ENCODE measurements around the gene GDAP2. TPM values are rescaled to one million over a fixed set of nuclear protein-coding genes. Genes with fewer than 3 reads are reported as not detected.
"Not testable (repeated sequence)": the region's sequence is repeated elsewhere in the genome, so short reads cannot be mapped to it uniquely, and the experiment has no call there.

GDAP2 gene
- total RNA-seq, 4 donors from 2014 or later: 18.1 to 20.4 (median 19.7) TPM

DNA sequence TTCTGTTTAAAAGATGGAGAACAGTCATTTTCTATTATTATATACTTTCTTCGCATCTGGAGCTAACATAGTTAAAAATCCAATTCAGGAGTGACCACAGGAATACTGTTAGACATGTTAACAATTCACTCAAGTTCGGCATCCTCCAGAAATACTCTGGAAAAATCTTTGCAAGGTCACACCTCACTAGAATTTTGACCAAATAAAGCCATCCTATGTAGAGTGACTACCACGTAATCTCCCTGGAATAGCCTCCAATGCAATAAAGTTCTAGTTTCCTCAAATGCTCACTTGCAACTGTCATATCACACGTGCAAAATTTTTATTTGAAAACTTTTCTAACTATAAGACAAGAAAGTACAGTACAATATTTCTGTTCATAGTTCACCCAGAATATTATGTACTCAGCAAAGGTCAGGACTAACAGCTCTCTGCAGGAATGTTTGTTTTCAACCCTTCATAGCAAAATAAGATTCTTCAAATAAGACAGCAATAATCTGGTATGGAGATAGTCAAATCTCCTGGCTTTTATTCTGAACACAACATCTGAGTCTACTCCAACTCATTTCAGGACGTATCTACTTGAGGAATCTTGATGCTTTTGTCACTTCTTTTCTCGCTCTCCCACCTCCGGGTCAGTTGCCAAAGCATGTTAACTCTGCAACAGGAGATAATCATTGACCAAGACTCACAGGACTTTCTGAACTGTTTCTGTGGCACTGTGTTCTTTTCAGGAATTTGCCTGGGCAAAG, 82.6 kb downstream of the GDAP2 start:
- 69 to 72% methylated on average over 7 of the region's 7 CpGs for WGBS, 2 donors
- no peak overlapping the region for H3K4me3 ChIP-seq (ENCODE audit: low read depth, poor library complexity, severe bottlenecking)
- TF ChIP-seq, protein P1, sequence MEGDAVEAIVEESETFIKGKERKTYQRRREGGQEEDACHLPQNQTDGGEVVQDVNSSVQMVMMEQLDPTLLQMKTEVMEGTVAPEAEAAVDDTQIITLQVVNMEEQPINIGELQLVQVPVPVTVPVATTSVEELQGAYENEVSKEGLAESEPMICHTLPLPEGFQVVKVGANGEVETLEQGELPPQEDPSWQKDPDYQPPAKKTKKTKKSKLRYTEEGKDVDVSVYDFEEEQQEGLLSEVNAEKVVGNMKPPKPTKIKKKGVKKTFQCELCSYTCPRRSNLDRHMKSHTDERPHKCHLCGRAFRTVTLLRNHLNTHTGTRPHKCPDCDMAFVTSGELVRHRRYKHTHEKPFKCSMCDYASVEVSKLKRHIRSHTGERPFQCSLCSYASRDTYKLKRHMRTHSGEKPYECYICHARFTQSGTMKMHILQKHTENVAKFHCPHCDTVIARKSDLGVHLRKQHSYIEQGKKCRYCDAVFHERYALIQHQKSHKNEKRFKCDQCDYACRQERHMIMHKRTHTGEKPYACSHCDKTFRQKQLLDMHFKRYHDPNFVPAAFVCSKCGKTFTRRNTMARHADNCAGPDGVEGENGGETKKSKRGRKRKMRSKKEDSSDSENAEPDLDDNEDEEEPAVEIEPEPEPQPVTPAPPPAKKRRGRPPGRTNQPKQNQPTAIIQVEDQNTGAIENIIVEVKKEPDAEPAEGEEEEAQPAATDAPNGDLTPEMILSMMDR (IDR thresholded peaks at IDR 0.05): no peak
- no peak for TF ChIP-seq POLR2A (IDR thresholded peaks at IDR 0.05)
- intact Hi-C loops (cut with DNase I; ENCODE audit: low total_unique reads): no loop called here
- no peak for DNase-seq (ENCODE audit: low spot score in 2 of 2)

DNA sequence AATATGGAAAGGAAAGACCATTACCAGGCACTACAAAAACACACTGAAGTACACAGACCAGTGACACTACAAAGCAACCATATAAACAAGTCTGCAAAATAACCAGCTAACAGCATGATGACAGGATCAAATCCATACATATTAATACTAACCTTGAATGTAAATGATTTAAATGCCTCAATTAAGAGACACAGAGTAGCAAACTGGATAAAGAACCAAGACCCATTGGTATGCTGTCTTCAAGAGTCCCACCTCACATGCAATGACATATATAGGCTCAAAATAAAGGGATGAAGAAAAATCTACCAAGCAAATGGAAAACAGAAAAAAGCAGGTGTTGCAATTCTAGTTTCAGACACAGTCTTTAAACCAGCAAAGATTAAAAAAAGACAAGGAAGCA, 84.9 kb downstream of the GDAP2 start:
- intact Hi-C loops (cut with DNase I; ENCODE audit: low total_unique reads): not testable (repeated sequence)

DNA sequence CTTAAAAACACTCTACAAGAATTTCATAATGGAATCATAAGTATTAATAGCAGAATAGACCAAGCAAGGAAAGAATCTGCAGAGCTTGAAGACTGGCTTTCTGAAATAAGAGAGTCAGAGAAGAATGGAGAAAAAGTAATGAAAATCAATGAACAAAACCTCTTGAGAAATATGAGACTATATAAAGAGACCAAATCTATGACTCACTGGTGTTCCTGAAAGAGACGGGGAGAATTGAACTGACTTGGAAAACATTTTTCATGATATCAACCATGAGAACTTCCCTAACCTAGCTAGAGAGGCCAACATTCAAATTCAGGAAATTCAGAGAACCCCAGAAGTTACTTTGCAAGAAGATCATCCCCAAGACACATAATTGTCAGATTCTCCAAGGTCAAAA, 85.6 kb downstream of the GDAP2 start:
- intact Hi-C loops (cut with DNase I; ENCODE audit: low total_unique reads): no loop called here
- 65 to 73% methylated on average over 1 of the region's 1 CpG for WGBS, 2 donors
- no peak for TF ChIP-seq POLR2A (IDR thresholded peaks at IDR 0.05)
- TF ChIP-seq, protein P1 (IDR thresholded peaks at IDR 0.05): no peak

More for the DNA sequence above, 84.9 kb downstream of the GDAP2 start:
- H3K4me3 ChIP-seq (ENCODE audit: low read depth, poor library complexity, severe bottlenecking); DNase-seq (ENCODE audit: low spot score in 2 of 2): not testable (repeated sequence)

DNA sequence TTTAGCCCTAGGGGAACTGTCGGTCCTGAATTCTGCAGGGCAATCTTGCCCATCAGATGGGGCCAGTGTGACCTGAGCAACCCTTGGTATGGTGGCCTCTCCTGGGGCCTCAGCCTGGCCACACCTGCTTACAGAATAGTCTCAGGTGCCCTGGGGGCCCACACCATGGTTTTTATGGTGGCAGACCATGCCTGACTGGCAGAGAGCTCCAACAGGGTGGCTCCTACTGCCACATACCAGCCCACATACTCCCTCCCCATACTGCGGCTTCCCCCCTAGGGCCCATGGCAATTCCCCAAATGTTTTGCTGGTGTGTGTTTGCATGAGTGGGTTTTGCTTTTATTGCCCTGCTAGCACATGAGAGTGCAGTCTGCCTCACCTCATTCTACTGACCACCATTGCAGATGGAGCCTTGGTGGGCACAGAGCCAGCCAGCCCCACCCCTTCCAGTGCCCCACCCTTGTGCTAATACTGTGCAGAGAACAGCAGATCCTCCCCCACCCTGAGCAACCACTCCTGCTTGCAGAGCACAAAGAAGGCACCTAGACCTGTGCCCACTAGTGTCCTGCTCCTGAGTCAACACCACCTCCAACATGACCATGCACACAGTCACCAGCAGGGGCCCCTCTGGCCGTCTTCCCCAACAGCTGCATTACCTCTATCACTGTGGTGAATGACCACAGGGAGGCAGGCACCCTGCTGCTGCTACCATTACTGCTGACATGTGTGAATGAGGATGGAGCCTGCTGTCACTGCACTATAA, 86.8 kb downstream of the GDAP2 start:
- TF ChIP-seq, protein P1 (IDR thresholded peaks at IDR 0.05): no peak
- TF ChIP-seq POLR2A (IDR thresholded peaks at IDR 0.05): no peak
- no peak for DNase-seq (ENCODE audit: low spot score in 2 of 2)
- 77 to 85% methylated on average over 3 of the region's 3 CpGs for WGBS, 2 donors
- intact Hi-C loops (cut with DNase I; ENCODE audit: low total_unique reads): no loop called here
- no peak overlapping the region for H3K4me3 ChIP-seq (ENCODE audit: low read depth, poor library complexity, severe bottlenecking)

More for the DNA sequence above, 85.6 kb downstream of the GDAP2 start:
- H3K4me3 ChIP-seq (ENCODE audit: low read depth, poor library complexity, severe bottlenecking): no peak overlapping the region
- DNase-seq (ENCODE audit: low spot score in 2 of 2): no peak

DNA sequence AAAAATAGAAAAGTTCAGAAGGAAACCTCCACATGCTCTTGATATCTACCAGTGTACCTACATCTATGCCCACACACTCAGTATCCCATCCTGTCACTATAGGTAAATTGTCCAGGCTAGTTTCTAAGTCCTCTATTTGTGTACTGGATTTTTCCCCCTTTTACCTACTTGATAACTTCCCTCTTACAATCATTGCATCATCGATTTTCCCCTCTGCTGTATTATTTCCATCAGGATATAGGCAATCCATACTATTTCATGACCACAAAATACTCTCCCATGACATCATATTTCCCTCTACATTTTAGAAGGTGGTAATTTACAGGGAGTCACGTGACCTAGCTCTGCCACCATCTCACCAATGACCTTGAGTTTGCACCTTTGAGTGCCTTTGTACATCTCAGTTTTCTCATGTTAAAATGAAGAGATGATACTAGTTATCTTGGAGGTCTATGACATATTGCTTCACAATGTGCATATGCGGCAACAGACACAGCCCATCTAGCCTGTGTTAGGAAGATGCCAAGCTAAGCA, 88.2 kb downstream of the GDAP2 start:
- no peak overlapping the region for H3K4me3 ChIP-seq (ENCODE audit: low read depth, poor library complexity, severe bottlenecking)
- intact Hi-C loops (cut with DNase I; ENCODE audit: low total_unique reads): no loop called here
- DNase-seq (ENCODE audit: low spot score in 2 of 2): no peak
- no peak for TF ChIP-seq POLR2A (IDR thresholded peaks at IDR 0.05)
- TF ChIP-seq, protein P1 (IDR thresholded peaks at IDR 0.05): no peak
- WGBS, 2 donors: 94 to 96% methylated on average over 3 of the region's 3 CpGs

DNA sequence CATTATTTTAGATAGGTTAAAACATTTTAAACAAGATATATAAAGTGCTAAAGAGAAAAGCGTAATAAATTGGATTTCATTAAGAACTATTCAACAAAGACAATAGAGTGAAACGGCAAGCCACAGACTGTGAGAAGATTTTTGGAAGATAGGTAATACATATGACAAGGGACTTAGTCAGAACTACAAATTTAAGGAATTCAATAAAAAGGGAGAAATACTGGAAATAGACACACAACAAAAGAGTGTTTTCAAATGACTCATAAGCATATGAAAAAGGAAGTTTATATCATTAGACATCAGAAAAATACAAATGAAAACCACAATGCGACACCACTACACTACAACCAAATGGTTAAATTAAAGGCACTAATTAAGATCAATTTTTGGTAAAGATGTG, 90.5 kb downstream of the GDAP2 start:
- WGBS, 2 donors: 85 to 91% methylated on average over 3 of the region's 3 CpGs
- TF ChIP-seq POLR2A (IDR thresholded peaks at IDR 0.05): no peak
- TF ChIP-seq, protein P1 (IDR thresholded peaks at IDR 0.05): no peak
- intact Hi-C loops (cut with DNase I; ENCODE audit: low total_unique reads): no loop called here
- no peak overlapping the region for H3K4me3 ChIP-seq (ENCODE audit: low read depth, poor library complexity, severe bottlenecking)
- no peak for DNase-seq (ENCODE audit: low spot score in 2 of 2)

Measured in lower leg skin (tissue), 4 donors.